ENCODE results near the gene ZBTB16.

DNA sequence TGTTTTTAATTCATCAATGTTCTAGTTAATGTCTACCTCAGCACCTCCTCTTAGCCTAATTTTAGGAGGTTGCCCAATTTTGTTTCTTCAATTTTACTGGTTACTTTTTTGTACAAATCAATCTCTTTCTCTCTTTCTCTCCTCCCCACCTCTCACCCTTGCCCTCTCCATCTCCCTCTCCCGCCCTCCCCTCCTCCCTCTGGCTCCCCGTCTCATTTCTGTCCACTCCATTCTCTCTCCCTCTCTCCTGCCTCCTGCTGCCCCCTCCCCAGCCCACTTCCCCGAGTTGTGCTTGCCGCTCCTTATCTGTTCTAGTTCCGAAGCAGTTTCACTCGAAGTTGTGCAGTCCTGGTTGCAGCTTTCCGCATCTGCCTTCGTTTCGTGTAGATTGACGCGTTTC is 195.8 kb downstream of the ZBTB16 start:
- TF ChIP-seq POLR2A (IDR thresholded peaks at IDR 0.05; ENCODE audit: low read length) (no peak), GATA1 (IDR thresholded peaks at IDR 0.05; ENCODE audit: low read depth, low read length) (no peak)

All from erythroblast (primary cell).